Hematopoietic multipotent progenitor cell treated with erythropoietin and hydrocortisone succinate and interleukin-3 and kit ligand, for 6 days (in vitro differentiated cells): ENCODE measurements around the gene PTPRN2.
"Not testable (repeated sequence)": the region's sequence is repeated elsewhere in the genome, so short reads cannot be mapped to it uniquely, and the experiment has no call there.

Experiments used
- DNase-seq: peaks from one replicate; pipeline ENCODE4 v3.0.0-alpha.2; 2015

The PTPRN2 gene

DNA sequence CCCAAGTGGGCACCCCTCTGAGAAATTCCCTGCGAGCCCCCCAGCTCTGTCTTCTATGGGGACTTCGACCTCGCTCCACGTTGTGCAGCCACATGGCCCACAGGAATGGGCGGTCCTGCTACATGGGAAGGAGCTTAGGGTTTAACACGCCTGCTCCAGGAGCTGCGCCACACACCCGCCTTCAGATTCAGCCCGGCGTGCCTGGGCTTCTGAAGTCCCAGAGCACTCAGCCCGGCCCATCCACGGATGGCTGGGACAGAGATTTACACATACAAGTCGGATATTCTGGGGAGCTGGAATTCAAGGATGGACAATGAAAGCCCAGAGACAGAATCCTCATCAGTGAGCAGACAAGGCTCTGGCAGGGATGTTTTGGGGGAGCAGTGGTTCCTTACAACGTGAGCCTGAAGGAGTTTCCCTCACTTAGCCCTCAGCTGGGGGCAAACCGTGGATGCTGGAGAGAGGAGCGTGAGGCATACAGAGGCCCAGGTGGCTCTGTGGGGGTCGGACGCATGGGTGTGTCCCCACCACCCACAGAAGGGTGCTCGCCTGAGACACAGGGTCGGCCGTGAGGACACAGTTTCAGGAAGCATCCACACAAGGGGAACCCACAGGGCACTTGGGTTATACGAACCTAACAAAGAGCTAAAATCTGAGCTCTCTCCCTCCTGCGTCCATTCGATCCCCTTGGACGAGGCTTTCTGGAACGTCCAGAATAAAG is 877.9 kb downstream of the PTPRN2 start:
- DNase-seq = no peak

DNA sequence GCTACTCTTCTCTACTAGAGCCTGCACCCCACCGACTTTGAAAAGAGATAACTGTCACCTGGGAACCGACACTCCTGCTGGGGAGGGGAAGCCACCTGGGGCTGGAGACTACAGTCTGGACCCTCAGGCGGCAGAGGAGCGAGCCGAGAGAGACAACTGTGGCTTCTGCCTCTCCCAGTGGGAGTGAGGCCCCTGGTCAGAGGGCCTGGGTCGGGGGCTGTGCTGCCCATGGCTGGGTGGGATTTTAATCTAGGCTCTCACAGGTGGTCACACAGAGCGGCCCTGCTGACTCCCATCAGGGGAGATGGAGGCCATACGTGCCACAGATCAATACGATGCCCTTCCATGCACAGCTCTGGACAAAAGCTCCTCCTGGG is 878.7 kb downstream of the PTPRN2 start:
- DNase-seq = no peak

DNA sequence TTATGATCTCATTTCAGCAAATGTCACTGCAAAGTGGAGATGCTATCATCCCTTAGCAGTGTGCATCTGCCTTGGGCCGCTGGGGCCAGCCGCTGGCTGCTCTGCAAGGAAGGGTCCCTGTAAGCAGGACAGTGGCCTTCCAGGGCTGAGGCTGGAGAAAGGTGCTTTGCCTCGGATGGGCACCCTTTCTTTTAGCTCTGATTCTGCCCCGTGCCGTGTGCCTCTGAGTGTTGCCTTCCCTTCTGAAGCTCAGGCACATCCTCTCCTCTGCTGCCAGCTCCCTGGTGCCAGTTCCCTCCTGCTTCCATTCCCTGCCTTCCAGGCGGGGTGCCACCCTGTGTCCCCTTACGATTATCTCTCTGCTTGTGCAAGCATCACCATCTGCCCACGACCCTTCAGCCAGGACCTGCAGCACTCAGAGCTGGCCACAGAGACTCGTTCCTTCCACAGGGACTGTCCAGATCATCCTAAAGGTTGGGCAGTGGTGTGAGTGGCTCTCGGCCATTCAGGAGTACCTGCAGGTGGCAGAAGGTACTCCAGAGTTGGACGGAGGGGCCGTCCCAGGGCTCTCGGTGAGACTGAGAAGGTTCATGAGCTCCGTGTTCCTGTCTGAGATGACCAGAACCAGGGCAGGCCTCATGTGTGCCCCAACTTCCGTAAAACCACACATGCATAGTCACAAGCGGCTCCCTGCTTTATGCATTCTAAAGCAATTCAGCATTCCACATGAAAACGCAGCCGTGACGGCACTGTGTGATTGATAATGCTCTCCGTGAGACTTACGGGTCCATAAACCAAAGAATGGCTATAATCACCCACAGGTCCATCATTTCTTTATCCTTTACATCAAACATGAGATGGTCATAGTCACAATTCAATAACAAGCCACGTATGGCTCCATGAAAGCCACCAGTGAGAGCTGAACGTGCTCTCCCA is 879.4 kb downstream of the PTPRN2 start:
- no peak for DNase-seq

DNA sequence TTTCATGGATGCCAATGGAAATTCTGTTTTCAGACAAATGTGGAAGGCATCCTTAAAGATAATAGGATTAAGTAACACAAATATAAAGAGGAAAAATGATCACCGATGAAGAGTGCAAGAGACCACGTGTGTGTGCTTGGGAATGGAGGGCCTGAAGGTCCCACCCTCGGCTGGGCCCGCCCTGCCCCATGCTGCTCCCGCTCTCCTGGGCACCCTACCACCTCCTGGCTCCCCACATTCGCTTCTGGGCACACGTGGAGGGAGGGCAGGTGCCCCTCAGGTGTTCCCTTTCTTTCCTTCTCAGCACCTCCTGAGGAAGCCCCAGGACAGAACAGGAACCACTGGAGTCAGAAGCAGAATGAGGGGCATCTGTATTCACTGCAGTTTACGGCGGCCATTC is 883.3 kb downstream of the PTPRN2 start:
- DNase-seq = no peak

DNA sequence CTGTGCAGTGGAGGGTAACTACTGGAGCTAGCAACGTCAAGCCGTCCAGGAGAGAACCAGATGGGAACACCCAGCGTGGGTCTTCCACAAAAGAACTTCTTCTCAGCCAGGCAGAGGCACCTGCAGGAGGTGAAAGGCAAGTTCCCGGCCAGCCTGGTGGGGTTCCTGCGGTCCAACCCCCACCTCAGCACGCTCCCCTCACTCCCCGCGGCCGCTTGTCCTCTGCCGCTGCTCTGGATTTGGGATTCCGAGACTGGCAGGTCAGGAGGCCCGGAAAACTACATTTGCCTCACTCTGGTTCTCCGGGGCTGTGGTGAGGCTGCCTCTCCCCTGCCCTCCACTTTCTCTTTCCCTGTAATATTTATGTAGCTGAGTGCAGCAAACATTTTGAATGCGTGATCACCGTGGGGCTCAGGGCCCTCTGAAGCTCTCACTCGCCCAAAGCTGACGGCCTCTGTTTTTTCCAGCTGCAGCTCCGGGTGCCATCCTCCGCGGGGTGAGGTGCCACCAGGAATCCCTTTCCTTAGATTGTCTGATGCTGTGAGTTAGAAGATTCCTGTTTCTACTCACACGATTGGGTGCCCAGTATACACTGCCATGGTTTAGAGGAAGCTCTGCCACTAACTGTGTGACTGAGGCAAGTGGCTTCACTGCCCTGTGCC is 884.0 kb downstream of the PTPRN2 start:
- no peak for DNase-seq

DNA sequence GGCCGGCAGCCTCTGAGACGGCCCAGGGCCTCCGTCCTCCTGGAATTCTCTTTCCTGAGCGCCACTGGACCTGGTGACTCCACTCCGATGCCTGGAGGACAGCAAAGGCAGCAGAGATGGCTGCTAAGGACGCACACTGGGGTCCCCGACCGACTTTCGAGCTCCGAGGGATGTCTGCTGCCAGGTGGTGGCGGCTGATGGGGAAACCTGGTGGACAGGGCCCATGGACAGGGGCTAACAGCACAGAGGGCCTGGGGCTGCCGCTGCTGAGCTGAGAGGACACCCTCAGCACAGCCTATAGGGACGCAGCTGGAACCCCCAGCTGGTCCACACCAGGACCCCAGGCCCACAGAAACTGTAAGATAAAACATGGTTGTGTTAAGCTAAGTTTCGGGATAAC is 884.5 kb downstream of the PTPRN2 start:
- no peak for DNase-seq

DNA sequence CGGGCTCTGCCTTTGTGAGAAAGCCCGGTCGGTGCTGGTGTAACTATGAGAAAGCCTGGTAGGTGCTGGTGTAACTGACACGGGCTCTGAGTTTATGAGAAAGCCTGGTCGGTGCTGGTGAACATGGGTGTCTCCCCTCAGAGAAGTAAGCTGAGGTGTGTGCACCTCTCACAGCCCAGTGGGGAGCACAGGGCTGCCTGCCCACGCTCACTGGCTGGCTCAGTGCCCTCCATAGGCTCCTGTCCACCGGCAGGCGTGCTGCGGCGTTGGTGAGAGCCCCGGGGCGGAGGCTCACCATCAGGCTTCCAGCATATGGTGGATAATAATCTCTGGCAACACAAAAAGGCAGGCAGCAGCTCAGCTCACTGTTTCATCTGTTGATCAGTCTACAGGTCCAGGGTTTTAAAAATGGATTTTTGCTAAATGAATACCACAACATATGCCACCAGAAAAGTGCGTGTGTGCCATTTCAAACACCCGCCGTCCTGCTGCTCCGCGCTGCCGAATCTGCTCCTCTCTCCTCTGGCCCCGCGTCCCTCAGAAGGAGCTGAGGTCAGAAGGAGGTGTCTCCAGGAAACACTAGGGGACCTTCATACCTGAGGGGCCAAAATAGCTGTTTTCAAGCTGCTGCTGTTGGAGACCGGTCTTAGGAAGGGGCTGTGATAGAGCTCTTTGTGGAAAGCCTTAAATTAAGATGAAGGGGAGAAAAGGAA is 885.2 kb downstream of the PTPRN2 start:
- no peak for DNase-seq

DNA sequence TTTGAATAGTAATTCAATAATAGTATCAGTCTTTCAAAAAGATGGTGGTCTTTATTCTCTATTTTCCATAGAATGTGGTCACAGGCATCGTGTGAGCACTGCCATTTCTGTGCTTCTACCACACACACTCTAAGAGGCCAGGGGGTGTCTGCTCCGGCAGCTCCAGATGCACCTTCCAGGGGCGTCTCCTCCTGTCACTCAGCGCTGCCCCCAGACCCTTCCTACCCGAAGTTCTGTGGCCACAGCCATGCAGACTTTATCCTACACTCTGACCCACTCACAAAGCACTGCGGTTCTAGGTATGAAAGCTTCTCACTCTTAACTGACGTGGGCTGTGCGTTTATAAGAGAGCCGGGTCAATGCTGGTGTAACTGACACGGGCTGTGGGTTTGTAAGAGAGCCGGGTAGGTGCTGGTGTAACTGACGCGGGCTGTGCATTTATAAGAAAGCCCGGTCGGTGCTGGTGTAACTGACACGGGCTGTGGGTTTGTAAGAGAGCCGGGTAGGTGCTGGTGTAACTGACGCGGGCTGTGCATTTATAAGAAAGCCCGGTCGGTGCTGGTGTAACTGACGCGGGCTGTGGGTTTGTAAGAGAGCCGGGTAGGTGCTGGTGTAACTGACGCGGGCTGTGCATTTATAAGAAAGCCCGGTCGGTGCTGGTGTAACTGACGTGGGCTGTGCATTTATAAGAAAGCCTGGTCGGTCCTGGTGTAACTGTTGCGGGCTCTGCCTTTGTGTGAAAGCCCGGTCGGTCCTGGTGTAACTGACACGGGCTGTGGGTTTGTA is 886.0 kb downstream of the PTPRN2 start:
- DNase-seq = not testable (repeated sequence)

DNA sequence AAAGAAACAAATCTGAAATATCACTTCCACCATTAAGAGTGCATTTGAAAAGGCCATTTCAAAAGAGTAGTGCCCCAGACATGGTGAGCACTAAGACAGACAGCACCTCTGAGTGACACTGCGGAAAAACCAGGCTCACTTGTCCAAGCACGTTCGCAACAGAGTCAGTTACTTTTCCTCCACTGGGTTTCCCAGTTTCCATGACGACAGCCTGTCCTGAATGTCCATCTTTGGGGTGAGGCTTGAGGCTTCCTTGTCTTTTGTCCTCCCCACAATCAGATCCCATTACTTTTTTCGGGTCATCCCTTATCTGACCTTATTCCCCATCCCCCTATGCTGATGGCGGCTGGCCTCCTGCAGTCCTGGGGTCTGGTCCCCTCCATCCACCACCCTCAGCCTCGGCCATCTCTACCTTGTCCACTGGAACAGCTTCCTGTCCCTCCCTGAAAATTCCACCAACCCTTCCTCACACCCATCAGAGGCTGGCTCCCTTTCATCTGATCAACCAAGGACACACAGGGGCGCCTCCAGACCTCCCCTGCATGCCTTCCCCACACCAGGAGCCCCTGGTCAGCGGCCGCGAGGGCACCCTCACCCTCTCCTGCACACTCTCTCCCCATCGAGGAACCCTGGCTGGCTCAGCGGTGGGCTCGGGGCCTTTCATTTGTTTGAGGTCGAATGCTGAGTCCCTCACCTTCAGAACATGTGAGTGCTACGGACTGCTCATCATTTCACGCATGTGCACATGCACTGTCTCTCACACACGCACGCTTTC is 887.2 kb downstream of the PTPRN2 start:
- no peak for DNase-seq

DNA sequence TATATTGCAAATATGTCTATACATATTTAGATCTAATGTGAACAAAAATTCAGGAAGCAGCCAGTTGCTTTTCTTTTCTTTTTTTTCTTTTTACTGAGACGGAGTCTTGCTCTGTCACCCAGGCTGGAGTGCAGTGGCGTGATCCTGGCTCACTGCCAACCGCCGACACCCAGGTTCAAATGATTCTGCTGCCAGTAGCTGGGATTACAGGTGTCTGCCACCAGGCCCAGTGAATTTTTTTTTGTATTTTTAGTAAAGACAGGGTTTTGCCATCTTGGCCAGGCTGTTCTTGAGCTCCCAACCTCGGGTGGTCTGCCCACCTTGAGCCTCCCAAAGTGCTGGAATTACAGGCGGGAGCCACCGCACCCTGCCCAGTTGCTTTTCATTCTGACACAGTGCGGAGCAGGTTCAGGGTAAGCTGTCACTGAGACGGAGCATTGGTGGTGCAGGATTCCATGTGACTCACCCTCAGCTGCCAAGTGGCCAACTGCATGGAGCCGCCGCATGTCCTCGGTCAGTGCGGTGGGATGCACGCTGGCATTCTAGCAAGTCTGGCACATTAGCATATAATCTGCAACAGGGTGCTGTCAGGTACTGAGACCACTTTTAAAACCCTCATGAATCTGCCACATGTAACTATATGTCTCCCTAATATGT is 888.1 kb downstream of the PTPRN2 start:
- DNase-seq = no peak

DNA sequence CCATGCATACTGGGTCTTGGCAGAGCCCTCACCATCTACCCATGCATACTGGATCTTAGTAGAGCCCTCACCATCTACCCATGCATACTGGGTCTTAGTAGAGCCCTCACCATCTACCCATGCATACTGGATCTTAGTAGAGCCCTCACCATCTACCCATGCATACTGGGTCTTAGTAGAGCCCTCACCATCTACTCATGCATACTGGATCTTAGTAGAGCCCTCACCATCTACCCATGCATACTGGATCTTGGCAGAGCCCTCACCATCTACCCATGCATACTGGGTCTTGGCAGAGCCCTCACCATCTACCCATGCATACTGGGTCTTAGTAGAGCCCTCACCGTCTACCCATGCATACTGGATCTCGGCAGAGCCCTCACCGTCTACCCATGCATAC is 890.3 kb downstream of the PTPRN2 start:
- DNase-seq = not testable (repeated sequence)

DNA sequence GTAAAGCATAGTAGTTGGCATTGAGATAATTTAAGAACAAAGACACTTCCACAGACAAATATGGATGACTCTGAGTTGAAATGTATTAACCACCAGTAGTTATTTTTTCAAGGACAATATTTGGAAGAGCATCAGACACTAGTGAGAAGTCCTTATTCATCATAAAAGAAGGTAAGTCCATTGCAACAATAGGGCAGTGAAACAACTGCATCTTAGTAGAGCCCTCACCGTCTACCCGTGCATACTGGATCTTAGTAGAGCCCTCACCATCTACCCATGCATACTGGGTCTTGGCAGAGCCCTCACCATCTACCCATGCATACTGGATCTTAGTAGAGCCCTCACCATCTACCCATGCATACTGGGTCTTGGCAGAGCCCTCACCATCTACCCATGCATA is 892.0 kb downstream of the PTPRN2 start:
- DNase-seq = not testable (repeated sequence)

DNA sequence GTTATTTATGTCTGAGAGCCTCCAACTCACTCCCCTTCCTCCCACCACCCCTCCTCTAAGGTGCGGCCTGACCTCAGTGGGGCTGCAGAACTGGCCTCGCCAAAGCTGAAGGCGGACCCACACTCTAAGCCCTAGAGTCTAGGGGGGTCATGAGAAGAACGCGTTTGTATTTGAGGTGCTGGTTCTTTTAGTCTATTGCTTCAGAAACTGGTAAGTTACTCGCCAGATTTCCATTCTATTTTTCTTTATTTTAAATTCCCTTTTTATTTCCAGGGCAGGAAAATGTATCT is 893.3 kb downstream of the PTPRN2 start:
- no peak for DNase-seq

DNA sequence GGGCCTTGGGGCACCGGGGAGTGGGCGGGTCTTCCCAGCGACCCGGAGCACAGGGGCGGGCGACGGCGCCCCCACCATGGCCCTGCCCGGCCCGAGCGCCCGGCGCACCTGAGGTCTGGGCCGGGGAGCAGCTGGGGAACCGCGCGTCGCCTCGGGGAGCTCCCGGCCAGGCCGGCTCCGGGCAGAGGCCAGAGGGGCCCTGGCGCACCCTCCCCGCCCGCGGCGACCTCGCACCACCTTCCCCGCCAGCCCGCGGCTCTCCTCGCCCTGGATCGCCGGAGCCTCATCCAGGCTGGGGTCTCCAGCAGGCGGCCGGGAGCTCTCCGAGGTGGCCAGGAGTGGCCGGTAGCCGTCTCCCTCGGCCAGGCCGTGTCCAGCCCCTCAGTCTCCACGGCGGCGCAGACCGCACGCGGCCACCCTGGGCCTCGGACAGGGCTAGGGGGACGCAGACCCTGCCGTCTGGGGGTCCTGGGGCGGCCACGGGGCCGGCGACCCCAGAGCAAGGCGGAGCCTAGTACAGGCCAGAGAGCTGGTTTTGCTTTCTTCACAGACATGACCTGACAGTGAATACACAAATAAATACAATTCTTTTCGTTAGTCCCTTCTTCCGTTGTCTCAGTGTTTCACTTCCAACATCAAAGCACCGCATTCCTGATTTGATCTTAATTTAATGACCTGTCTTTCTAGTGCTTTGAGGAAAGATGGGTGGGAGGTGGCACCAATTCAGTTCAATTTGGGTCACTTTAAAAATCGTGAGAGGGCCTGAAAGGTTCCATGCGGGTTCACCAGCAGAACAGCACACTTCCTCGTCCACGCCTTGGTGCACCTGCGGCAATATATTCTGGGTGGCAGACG is 893.9 kb downstream of the PTPRN2 start:
- no peak for DNase-seq

DNA sequence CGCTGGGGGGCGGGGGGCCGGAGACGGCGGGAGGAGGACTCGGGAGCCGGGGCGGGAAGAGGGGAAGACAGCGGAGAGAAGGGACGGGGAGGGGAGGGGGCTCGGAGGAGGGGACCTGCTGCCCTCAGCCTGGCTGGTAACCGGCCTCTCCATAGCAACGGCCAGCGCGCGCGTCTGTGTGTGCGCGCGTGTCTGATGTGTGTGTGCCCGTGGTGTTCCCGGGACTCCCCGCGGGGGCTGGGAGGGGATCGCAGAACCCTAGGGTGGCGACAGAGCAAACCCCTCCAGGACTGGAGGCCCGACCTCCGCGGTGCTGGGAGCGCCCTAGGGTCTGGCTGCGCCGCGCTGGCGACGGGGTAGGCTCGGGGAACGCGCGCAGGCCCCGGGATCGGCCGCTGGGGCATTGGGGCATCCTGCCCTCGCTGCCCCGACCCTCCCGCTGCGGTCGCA is 894.5 kb downstream of the PTPRN2 start:
- DNase-seq = no peak

DNA sequence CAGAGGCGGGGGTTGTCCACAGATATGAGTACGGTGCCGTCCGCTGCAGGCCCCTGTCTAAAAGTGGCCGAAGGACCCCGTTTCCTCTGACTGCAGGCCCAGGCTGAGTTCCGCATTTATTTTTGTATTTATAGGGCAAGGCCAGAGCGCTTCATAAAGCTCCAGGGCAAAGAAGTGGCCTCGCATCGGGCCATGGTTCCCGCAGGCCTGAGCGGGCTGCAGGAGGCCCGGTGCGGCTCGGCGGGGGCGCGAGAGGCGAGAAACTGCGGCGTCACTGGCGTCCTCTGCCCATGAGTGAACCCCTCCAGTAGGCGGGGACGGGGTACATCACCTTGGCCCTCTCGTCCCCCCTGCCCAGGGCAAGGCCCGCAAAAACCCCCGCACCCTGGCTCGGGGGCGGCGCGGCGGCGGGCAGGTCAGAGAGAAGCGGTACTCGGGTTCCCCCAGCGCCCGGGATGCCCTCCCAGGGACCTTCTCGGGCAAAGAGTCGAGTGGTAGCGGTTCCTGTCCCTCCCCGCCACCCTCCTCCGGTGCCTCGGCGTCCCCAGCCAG is 895.1 kb downstream of the PTPRN2 start:
- no peak for DNase-seq

DNA sequence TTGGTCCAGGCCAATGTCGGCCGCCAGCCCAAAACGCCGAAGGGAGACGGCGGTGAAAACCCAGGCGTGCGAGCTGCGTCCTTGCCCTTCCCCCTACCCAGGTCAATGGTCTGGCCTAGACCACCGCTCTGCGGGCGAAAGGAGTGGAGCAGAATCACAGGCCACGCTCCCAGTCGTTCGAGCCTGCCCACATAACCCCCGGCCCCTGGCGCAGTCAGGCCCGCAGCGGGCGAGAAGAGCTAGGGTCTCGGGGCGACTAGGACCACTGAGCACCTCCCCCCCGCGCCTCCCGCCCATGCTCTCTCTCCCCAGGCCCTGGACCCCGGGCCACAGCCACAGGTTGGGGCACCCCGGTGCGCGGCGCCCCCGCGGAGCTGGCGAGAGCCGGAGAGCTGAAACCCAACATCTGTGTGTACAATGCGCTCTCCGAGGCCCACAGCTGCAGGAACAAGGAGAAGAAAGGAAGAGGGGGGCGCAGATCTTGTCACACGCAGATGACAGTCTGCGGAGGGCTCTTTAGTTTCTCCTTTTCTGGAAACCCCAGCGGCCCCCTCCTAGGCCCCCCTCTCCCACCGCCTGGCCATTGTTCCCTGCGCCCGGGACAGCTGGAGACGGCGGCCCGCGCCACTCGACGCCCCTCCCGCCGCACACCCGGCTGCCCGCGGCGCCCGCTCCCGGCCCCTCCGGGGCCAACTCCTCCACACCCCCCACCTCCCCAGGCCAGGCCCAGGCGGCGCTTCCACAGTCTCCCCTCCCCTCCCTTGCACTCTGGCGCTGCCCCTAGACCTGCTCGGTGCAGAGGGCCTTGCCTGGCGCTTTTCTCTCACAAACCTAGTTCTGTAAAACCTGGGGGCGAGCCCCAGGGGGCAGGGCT is 895.8 kb downstream of the PTPRN2 start:
- no peak for DNase-seq

DNA sequence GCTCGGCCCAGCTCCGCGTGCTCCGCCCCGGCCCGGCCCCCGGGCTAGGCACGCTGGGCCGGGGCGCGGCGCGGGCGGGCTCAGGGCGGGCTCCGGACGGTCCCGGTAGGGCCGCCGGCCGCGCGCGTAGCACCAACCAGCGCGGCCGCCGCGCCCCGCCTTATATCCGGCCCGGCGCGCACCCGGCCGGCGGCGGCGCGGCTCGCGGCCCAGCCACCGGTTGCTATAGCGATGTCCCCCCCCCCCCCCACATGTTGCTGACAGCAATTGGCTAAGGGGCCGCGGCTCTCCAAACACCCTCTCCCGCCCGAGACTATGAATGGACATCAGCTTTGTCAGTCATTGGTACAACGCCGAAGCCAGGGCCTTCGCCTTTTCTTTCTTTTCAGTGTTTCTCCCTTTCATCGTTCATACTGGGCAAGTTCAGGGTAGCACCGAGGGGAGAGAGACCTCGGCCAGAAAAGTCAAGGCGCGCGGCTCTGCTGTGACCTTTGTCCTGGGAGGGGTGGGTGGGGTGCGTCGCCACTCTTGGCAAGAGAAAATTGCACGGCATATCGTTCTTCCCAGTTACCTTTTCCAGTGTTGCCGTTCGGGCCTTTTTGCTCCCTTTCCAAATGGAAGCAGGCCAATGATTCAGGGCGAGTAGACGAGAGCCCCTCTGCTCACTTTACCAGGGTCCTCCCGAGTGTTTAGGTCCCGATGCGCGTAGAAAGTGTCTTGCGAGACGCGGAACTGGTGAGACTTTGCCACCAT is 896.6 kb downstream of the PTPRN2 start:
- peak; percentile 24 for DNase-seq
